CD4-positive, CD25-positive, alpha-beta regulatory T cell (primary cell): ENCODE data around the gene TNFSF18. TPM values are rescaled to one million over a fixed set of nuclear protein-coding genes. Genes with fewer than 3 reads are reported as not detected.

ENCODE experiments used
- ATAC-seq, 2 donors: fragments of 150-1000 bp; cut with Tn5 transposase; one replicate each; pipeline ENCODE4 v1.10.0; 2021; ENCODE audit warnings: low read depth in 2 of 2, moderate number of reproducible peaks in 2 of 2, moderate library complexity in 1 of 2
- DNase-seq, 3 donors: peaks; one replicate each; pipeline versions ENCODE4 v3.0.0 to v3.0.0-alpha.2; 2012 to 2022; ENCODE audit warnings: mixed read lengths in 1 of 3
- H3K27ac ChIP-seq: one replicate; pipeline ENCODE4 v1.7.0; 2013; ENCODE audit warnings: mild to moderate bottlenecking, low read length; ENCODE audit not compliant: insufficient read depth, poor library complexity, severe bottlenecking
- H3K27me3 ChIP-seq: one replicate; pipeline ENCODE4 v1.7.0; 2013; ENCODE audit warnings: low read length; ENCODE audit not compliant: control insufficient read depth, insufficient read depth
- H3K36me3 ChIP-seq: one replicate; pipeline ENCODE4 v1.7.0; 2013; ENCODE audit warnings: mild to moderate bottlenecking, low read length, moderate library complexity; ENCODE audit not compliant: control insufficient read depth, insufficient read depth
- H3K4me1 ChIP-seq: 2 replicates; pipeline ENCODE4 v1.7.0; 2013; ENCODE audit warnings: mild to moderate bottlenecking, low read length; ENCODE audit not compliant: insufficient read depth, control insufficient read depth, poor library complexity, severe bottlenecking
- H3K4me3 ChIP-seq: one replicate; pipeline ENCODE4 v1.7.0; 2013; ENCODE audit warnings: low read depth, mild to moderate bottlenecking, low read length, moderate library complexity
- H3K9me3 ChIP-seq, 2 experiments: 1 replicate in 1 of 2; 2 replicates in 1 of 2; pipeline ENCODE4 v1.7.0; 2013; ENCODE audit warnings: low read length in 2 of 2, mild to moderate bottlenecking in 1 of 2, moderate library complexity in 1 of 2; ENCODE audit not compliant: control insufficient read depth in 2 of 2
- H3K27ac Mint-ChIP-seq, 3 donors: one replicate each; pipeline ENCODE4 v1.8.0; 2020 to 2022; ENCODE audit warnings: mild to moderate bottlenecking in 3 of 3, mixed read lengths in 3 of 3, moderate library complexity in 2 of 3
- H3K27me3 Mint-ChIP-seq: one replicate; pipeline ENCODE4 v1.8.0; 2022; ENCODE audit warnings: mild to moderate bottlenecking, mixed read lengths
- H3K36me3 Mint-ChIP-seq: one replicate; pipeline ENCODE4 v1.8.0; 2020; ENCODE audit warnings: mixed read lengths
- H3K4me1 Mint-ChIP-seq, 4 donors: one replicate each; pipeline ENCODE4 v1.8.0; 2020 to 2022; ENCODE audit warnings: mixed read lengths in 4 of 4, mild to moderate bottlenecking in 1 of 4
- H3K4me3 Mint-ChIP-seq, 4 donors: one replicate each; pipeline ENCODE4 v1.8.0; 2020 to 2022; ENCODE audit warnings: mild to moderate bottlenecking in 4 of 4, mixed read lengths in 4 of 4, moderate library complexity in 3 of 4
- H3K9me3 Mint-ChIP-seq, 7 donors: one replicate each; pipeline ENCODE4 v1.8.0; 2020 to 2022; ENCODE audit warnings: mixed read lengths in 7 of 7, mild to moderate bottlenecking in 3 of 7, moderate library complexity in 2 of 7
- polyA plus RNA-seq, 4 donors: library from polyadenylated mRNA; unstranded; fragments of 300-500 nt; fragmentation: Illumina TruSeq; gene quantifications; one replicate each; pipeline ENCODE4 v1.2.3, GENCODE V29; 2021
- total RNA-seq: library from RNA; stranded (reverse); gene quantifications from one replicate; pipeline ENCODE4 v1.2.3, GENCODE V29; 2022

The TNFSF18 gene
- total and polyA plus RNA-seq, 5 donors from 2014 or later: not detected

DNA sequence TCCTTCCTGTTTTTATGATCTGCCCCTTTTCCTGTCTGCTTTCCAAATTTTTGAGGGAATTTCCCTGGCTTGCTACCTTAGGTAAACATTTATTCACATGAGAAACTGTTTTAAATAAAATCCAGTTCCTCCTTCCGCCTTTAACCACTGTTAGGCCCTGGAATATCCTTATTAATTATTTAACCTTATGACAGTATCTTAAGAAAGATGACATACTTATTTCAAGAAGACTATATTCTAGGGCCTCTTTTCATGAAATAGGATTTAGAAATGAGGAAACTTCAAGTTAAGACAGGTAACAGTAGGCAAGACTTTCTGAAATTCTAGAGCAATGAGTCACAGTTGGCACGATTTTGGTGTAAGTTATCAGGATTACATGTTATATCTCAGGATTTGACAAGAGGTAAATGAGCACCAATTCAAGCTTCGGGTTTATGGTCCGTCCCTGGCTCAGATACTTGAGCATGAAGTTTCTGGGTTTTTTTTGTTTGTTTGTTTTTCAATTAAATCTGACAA lies 2.0 kb upstream of the TNFSF18 start:
- H3K36me3 ChIP-seq: no peaks in the 10 kb centered on the region

DNA sequence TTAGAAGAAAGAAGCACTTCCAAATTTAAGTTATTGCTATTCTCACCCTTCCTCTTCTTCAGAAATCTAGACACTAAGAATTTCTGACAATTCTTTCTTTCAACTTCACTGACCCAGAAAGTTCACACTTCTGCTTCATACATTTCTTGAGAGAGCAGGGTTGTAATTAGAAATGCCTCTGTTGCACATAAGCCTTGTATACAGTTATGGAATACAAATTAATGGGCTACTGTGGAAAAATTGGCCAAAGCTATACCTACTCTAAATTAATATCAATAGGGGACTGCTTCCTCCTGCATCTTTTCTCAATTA lies 1.5 kb downstream of the TNFSF18 start:
- no peak overlapping the region for H3K27ac ChIP-seq

More for the DNA sequence above, 2.0 kb upstream of the TNFSF18 start:
- Mint-ChIP-seq H3K36me3 (no peaks in the 10 kb centered on the region), H3K4me1 (no peaks in the 10 kb centered on the region), H3K27me3 (peaks cover 36% of the 10 kb centered on the region), H3K9me3 (peaks cover 0 to 2% (median 0%) of the 10 kb centered on the region in 7 donors), H3K4me3 (no peak overlapping the region), H3K27ac (no peak overlapping the region)
- Histone ChIP-seq H3K4me3 (no peak overlapping the region), H3K9me3 (no peaks in the 10 kb centered on the region), H3K27me3 (peaks cover 3% of the 10 kb centered on the region), H3K27ac (no peak overlapping the region), H3K4me1 (no peaks in the 10 kb centered on the region)
- no peak for DNase-seq
- no peak for ATAC-seq

DNA sequence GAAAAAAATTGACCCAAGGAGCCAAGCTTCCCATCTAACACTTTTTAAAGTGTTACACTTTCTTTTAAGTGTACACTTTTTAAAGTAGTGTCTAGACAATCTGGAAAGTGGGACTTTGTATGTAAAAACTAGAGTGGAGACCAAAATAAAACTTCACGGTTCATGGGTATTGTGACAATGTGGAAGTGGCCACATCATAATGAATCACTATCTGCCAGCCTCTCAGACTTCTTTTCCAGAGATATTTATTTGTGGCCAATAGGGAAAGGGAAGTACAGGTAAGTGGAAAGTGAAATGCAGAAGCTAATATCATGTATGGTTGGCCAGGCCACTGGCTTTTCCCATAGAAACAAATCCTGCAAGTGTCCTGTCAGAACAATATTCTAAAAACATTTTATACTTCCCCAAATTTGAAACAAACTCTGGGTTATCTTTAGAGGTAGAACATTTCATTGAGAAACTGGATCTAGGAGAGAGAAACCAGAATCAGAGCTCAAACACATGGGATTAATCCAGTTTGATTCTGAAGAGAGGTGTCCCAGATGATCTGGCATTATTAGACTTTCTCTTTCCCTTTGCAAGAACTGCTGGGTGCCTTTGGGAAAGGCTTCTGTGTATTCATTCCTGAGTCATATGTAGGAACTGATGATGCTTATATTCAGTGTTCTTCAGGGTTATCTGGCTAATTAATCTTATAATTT lies 2.0 kb downstream of the TNFSF18 start:
- H3K27ac Mint-ChIP-seq: no peak overlapping the region
- H3K36me3 Mint-ChIP-seq: no peaks in the 10 kb centered on the region
- H3K27me3 ChIP-seq: peaks cover 3% of the 10 kb centered on the region
- DNase-seq (no peak), ATAC-seq (no peak)
- H3K27me3 Mint-ChIP-seq: peaks cover 39% of the 10 kb centered on the region
- no peak overlapping the region for H3K27ac ChIP-seq
- H3K4me3 ChIP-seq: no peak overlapping the region
- no peaks in the 10 kb centered on the region for H3K36me3 ChIP-seq
- H3K4me1 Mint-ChIP-seq: no peaks in the 10 kb centered on the region
- no peaks in the 10 kb centered on the region for H3K9me3 Mint-ChIP-seq
- no peak overlapping the region for H3K4me3 Mint-ChIP-seq
- H3K4me1 ChIP-seq: no peaks in the 10 kb centered on the region
- H3K9me3 ChIP-seq: no peaks in the 10 kb centered on the region

More for the DNA sequence above, 1.5 kb downstream of the TNFSF18 start:
- Histone ChIP-seq H3K4me1 (no peaks in the 10 kb centered on the region), H3K36me3 (no peaks in the 10 kb centered on the region), H3K4me3 (no peak overlapping the region), H3K27me3 (peaks cover 3% of the 10 kb centered on the region), H3K9me3 (no peaks in the 10 kb centered on the region)
- Mint-ChIP-seq H3K9me3 (no peaks in the 10 kb centered on the region), H3K4me1 (no peaks in the 10 kb centered on the region), H3K4me3 (no peak overlapping the region), H3K27me3 (peaks cover 36% of the 10 kb centered on the region), H3K36me3 (no peaks in the 10 kb centered on the region), H3K27ac (no peak overlapping the region)
- ATAC-seq (no peak), DNase-seq (no peak)

DNA sequence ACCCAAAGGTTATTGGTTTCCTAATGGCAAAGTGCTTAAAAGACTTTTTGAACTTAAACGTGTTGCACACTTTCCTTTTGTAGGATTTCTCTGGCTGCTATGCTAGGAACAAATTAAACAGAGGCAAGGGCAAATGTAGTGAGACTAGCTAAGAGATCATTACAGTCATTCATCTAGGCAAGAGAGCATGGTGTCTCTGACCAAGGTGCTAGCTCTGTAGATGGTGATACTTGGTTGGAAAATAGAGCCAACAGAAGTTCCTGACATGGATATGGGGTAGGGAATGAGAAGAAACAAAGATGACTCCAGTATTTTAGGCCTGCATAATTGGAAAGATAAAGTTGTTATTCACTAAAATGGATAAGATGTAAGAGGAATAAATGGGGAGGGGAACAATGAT lies 6.1 kb downstream of the TNFSF18 start:
- Mint-ChIP-seq H3K4me1 (no peaks in the 10 kb centered on the region), H3K4me3 (no peak overlapping the region), H3K27ac (no peak overlapping the region), H3K9me3 (no peaks in the 10 kb centered on the region), H3K36me3 (no peaks in the 10 kb centered on the region), H3K27me3 (peaks cover 38% of the 10 kb centered on the region)
- H3K27me3 ChIP-seq: peaks cover 6% of the 10 kb centered on the region
- H3K4me1 ChIP-seq: no peaks in the 10 kb centered on the region
- H3K4me3 ChIP-seq: no peak overlapping the region
- no peaks in the 10 kb centered on the region for H3K9me3 ChIP-seq
- no peak for DNase-seq
- no peaks in the 10 kb centered on the region for H3K36me3 ChIP-seq
- ATAC-seq: no peak
- no peak overlapping the region for H3K27ac ChIP-seq

DNA sequence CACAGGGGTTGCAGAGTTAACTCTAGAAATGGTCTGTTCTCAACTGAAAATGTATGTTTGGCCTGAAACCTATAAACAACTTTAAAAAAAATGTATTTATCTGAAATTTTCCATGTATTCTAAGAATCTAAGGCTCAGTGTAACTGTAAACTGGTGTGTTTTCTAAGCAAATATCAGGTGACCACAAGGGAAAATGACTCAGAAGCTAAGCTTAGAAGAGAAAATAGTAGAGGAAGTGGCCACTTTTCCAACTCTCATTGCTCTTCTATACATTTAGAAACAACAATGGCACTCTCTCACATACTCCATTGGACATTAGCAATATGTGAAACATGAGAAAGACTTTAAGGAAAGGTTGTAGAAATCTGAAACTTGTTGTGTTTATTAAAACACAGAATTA lies 7.5 kb downstream of the TNFSF18 start:
- Mint-ChIP-seq H3K4me1 (no peaks in the 10 kb centered on the region), H3K36me3 (no peaks in the 10 kb centered on the region), H3K9me3 (no peaks in the 10 kb centered on the region), H3K27me3 (peaks cover 27% of the 10 kb centered on the region), H3K27ac (no peak overlapping the region), H3K4me3 (no peak overlapping the region)
- Histone ChIP-seq H3K4me3 (no peak overlapping the region), H3K4me1 (no peaks in the 10 kb centered on the region), H3K36me3 (no peaks in the 10 kb centered on the region), H3K9me3 (no peaks in the 10 kb centered on the region), H3K27ac (no peak overlapping the region), H3K27me3 (peaks cover 8% of the 10 kb centered on the region)
- ATAC-seq (no peak), DNase-seq (no peak)

DNA sequence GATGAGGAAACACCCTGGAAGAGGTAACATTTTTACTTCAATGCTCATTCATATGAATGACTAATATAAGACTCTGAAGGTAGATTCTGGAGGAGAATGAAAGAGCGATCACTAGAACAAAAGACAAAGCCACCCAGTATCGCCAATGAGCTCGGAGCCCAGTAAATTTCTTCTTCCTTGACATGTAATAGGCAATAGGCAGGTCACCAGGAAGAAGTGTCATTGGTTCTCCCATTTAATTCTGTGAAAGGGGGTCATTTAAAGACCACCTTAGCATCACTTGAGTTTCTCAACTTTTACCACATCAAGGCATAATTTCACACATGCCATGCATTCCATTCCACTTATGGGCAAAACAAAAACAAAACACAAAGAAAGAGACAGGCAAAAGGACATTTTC lies 7.9 kb downstream of the TNFSF18 start:
- Histone ChIP-seq H3K27ac (no peak overlapping the region), H3K27me3 (peaks cover 8% of the 10 kb centered on the region), H3K4me1 (no peaks in the 10 kb centered on the region), H3K36me3 (no peaks in the 10 kb centered on the region), H3K4me3 (no peak overlapping the region), H3K9me3 (no peaks in the 10 kb centered on the region)
- H3K27ac Mint-ChIP-seq: no peak overlapping the region
- no peaks in the 10 kb centered on the region for H3K9me3 Mint-ChIP-seq
- no peak overlapping the region for H3K4me3 Mint-ChIP-seq
- H3K27me3 Mint-ChIP-seq: peaks cover 26% of the 10 kb centered on the region
- ATAC-seq (no peak), DNase-seq (no peak)
- no peaks in the 10 kb centered on the region for H3K36me3 Mint-ChIP-seq
- no peaks in the 10 kb centered on the region for H3K4me1 Mint-ChIP-seq

DNA sequence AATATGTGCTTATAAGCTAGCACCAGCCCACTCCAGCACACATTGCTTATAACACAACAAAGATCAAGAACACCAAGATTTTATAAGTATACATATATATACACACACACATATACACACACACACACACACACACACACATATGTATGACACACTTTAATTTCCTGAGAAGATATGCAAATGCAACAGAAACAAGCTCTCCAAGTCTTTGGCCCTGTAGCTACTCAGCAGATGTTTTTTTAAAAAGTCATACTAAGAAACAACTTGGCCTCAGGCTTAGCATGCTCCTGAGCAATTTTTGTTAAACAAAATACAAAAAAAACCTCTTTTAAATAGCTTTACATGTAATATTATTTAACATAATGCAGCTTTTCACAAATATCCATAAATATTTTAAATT lies 11.1 kb downstream of the TNFSF18 start:
- H3K9me3 ChIP-seq: no peaks in the 10 kb centered on the region
- no peaks in the 10 kb centered on the region for H3K36me3 ChIP-seq
- Mint-ChIP-seq H3K9me3 (peaks cover 0 to 1% (median 0%) of the 10 kb centered on the region in 7 donors), H3K27ac (no peak overlapping the region), H3K27me3 (peaks cover 26% of the 10 kb centered on the region), H3K4me3 (no peak overlapping the region), H3K36me3 (no peaks in the 10 kb centered on the region), H3K4me1 (no peaks in the 10 kb centered on the region)
- no peak for ATAC-seq
- no peaks in the 10 kb centered on the region for H3K4me1 ChIP-seq
- no peak overlapping the region for H3K27ac ChIP-seq
- DNase-seq: no peak
- no peak overlapping the region for H3K4me3 ChIP-seq
- H3K27me3 ChIP-seq: peaks cover 5% of the 10 kb centered on the region

DNA sequence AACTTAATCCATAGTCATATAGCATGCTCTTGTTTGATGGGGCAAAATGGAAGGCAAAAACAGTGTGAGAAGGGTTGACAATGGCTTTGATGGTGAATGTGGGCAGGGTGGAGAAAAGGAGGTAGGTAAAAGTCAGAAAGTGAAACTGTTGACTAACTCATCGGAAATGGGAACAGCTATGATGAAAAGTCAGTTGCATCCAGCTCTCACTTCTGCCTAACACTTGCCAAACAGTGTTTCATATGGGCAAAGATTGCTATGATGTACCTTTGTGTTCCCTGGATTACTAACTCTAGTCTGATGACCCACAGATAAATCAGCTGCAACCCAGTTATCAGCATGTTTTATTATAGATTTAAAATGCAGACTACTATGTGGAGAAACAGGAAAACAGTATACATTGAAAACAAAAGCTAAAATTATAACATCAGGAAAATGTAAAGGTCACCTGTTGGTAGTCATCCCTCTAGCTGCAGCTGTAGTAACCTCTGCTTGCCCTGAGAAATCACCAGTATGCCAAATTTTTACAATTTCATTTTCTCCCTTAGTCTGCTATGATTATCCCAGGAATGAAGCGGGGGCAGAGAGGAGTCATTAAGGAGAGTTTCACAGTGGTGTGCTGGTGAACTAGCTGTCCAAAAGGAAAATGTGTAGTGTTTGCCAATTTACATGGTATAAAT lies 11.7 kb downstream of the TNFSF18 start:
- Mint-ChIP-seq H3K4me1 (no peaks in the 10 kb centered on the region), H3K9me3 (peaks cover 0 to 1% (median 0%) of the 10 kb centered on the region in 7 donors), H3K27ac (no peak overlapping the region), H3K27me3 (peaks cover 24% of the 10 kb centered on the region), H3K36me3 (no peaks in the 10 kb centered on the region), H3K4me3 (no peak overlapping the region)
- Histone ChIP-seq H3K36me3 (no peaks in the 10 kb centered on the region), H3K4me1 (no peaks in the 10 kb centered on the region), H3K27ac (no peak overlapping the region), H3K27me3 (peaks cover 5% of the 10 kb centered on the region), H3K4me3 (no peak overlapping the region), H3K9me3 (no peaks in the 10 kb centered on the region)
- peak in 1 of 3 donors; percentile 2 for DNase-seq
- ATAC-seq: no peak
